PC-3 (cell line): ENCODE measurements around the gene TRPM1. TPM values are rescaled to one million over a fixed set of nuclear protein-coding genes. Genes with fewer than 3 reads are reported as not detected.

Source experiments
- ATAC-seq: fragments of 200-7000 bp; cut with Tn5 transposase; 2 replicates; pipeline ENCODE4 v1.9.1; 2020; ENCODE audit warnings: mild to moderate bottlenecking, moderate library complexity
- BruUV-seq: library from RNA; stranded (reverse); fragments of 400-500 nt; replicated peaks from 2 replicates; lab custom pipeline; 2021; lab: Mats Ljungman, UMichigan
- CTCF ChIA-PET: fragments of 300-600 bp; sonication (Branson Sonifier 250); formaldehyde crosslinking; loops from one replicate; lab custom pipeline; 2022; ENCODE audit warnings: antibody characterized with exemption; lab: Charles Lee
- POLR2A ChIA-PET: fragments of 300-600 bp; sonication (Branson Sonifier 250); formaldehyde crosslinking; loops from one replicate; lab custom pipeline; 2022; ENCODE audit warnings: antibody characterized with exemption; ENCODE audit not compliant: unreplicated experiment; lab: Charles Lee
- DNase-seq: peaks from one replicate; pipeline ENCODE4 v3.0.0-alpha.2; 2015
- H2AFZ ChIP-seq: fragments of 300-600 bp; sonication (generic); 2 replicates; pipeline ENCODE4 v1.6.0; 2016; ENCODE audit warnings: antibody characterized with exemption, low read length
- H3F3A ChIP-seq: fragments of 300-600 bp; sonication (generic); one replicate; pipeline ENCODE4 v1.6.0; 2017; ENCODE audit warnings: antibody characterized with exemption, low read length, control low read depth, mild to moderate bottlenecking; ENCODE audit not compliant: unreplicated experiment
- H3K27ac ChIP-seq: fragments of 300-600 bp; sonication (generic); 2 replicates; pipeline ENCODE4 v1.5.1; 2016; ENCODE audit warnings: mild to moderate bottlenecking, low read length
- H3K27me3 ChIP-seq: fragments of 300-600 bp; sonication (generic); 2 replicates; pipeline ENCODE4 v1.6.1; 2016; ENCODE audit warnings: low read length, mixed read lengths
- H3K36me3 ChIP-seq: fragments of 300-600 bp; sonication (generic); 2 replicates; pipeline ENCODE4 v1.6.1; 2016; ENCODE audit warnings: low read depth, mixed run types, low read length, mixed read lengths
- H3K4me1 ChIP-seq: fragments of 300-600 bp; sonication (generic); 2 replicates; pipeline ENCODE4 v1.5.1; 2016; ENCODE audit warnings: low read length; ENCODE audit not compliant: insufficient read depth
- H3K4me2 ChIP-seq: fragments of 300-600 bp; sonication (generic); 2 replicates; pipeline ENCODE4 v1.6.0; 2016; ENCODE audit warnings: low read length
- H3K4me3 ChIP-seq: fragments of 300-600 bp; sonication (generic); 2 replicates; pipeline ENCODE4 v1.5.1; 2016; ENCODE audit warnings: mild to moderate bottlenecking, low read length, mixed read lengths
- H3K79me2 ChIP-seq: fragments of 300-600 bp; sonication (generic); 2 replicates; pipeline ENCODE4 v1.6.1; 2017; ENCODE audit warnings: low read length, mixed read lengths
- H3K9ac ChIP-seq: fragments of 300-600 bp; sonication (generic); 2 replicates; pipeline ENCODE4 v1.6.0; 2016; ENCODE audit warnings: mild to moderate bottlenecking, low read length
- H3K9me2 ChIP-seq: fragments of 300-600 bp; sonication (generic); replicated peaks from 2 replicates; pipeline ENCODE4 v1.6.1; 2016; ENCODE audit warnings: mixed run types, low read length, mixed read lengths
- H3K9me3 ChIP-seq: fragments of 300-600 bp; sonication (generic); 2 replicates; pipeline ENCODE4 v1.6.1; 2016; ENCODE audit warnings: low read length, mixed read lengths
- H4K20me1 ChIP-seq: fragments of 300-600 bp; sonication (generic); 2 replicates; pipeline ENCODE4 v1.6.1; 2016; ENCODE audit warnings: low read length, mixed read lengths
- CTCF ChIP-seq: fragments of 300-600 bp; sonication (generic); conservative IDR thresholded peaks from 2 replicates; pipeline ENCODE4 v1.5.1; 2017; ENCODE audit warnings: antibody characterized with exemption, low read depth, mild to moderate bottlenecking, low read length
- EZH2 ChIP-seq: fragments of 300-600 bp; sonication (generic); IDR thresholded peaks from one replicate; pipeline ENCODE4 v1.6.1; 2017; ENCODE audit warnings: antibody characterized with exemption, mild to moderate bottlenecking, low read length; ENCODE audit not compliant: unreplicated experiment
- EZH2phosphoT487 ChIP-seq: fragments of 300-600 bp; sonication (generic); IDR thresholded peaks from 2 replicates; pipeline ENCODE4 v1.6.1; 2018; ENCODE audit warnings: mild to moderate bottlenecking, antibody characterized with exemption, low read length, borderline replicate concordance
- intact Hi-C: fragments of 100-400 bp; cut with micrococcal nuclease; formaldehyde crosslinking; loops from 2 replicates; pipeline ENCODE4 v1.9.0; 2023
- total RNA-seq: library from RNA; depleted of rRNA; stranded (reverse); fragments of >200 nt; gene quantifications from 2 replicates; pipeline ENCODE4 v1.2.3, GENCODE V29; 2014

The TRPM1 gene
- total RNA-seq, 1 experiment from 2014 or later, result not detected

GRCh38 chr15:31106495-31107300 is 5.2 kb upstream of the TRPM1 start:
- Histone ChIP-seq H3K4me2 (no peak overlapping the region), H3K27ac (no peak overlapping the region), H3F3A (no peaks in the 10 kb centered on the region), H3K4me3 (no peak overlapping the region), H4K20me1 (no peaks in the 10 kb centered on the region), H3K79me2 (no peaks in the 10 kb centered on the region), H2AFZ (no peak overlapping the region), H3K9ac (no peak overlapping the region), H3K4me1 (peaks cover 6% of the 10 kb centered on the region), H3K36me3 (no peaks in the 10 kb centered on the region), H3K9me2 (no peaks in the 10 kb centered on the region), H3K27me3 (peaks cover 14% of the 10 kb centered on the region; the same call in 1 of the 2 replicates), H3K9me3 (no peaks in the 10 kb centered on the region)
- DNase-seq (no peak), ATAC-seq (no peak)
- CTCF ChIA-PET, result interaction anchor here (0.6 kb wide), 1 partner anchor 129 kb away, joined by 3 read pairs; no protein-coding TSS in a partner anchor
- intact Hi-C loops, result loop anchor here (10.0 kb wide), 1 partner anchor 52 kb away; no protein-coding TSS in a partner anchor
- BruUV-seq, result no TSS peak
- POLR2A ChIA-PET, result no interaction called here
- TF ChIP-seq EZH2 (no peak), CTCF (no peak), EZH2phosphoT487 (no peak)

- BruUV-seq, result no TSS peak
- Histone ChIP-seq H3K4me2 (no peak overlapping the region), H3F3A (no peaks in the 10 kb centered on the region), H3K9ac (no peak overlapping the region), H3K27me3 (peaks cover 23% of the 10 kb centered on the region), H3K9me3 (no peaks in the 10 kb centered on the region), H4K20me1 (no peaks in the 10 kb centered on the region), H3K79me2 (no peaks in the 10 kb centered on the region), H3K4me1 (peaks cover 6% of the 10 kb centered on the region), H2AFZ (no peak overlapping the region), H3K9me2 (no peaks in the 10 kb centered on the region), H3K27ac (no peak overlapping the region), H3K36me3 (no peaks in the 10 kb centered on the region), H3K4me3 (no peak overlapping the region)
- ChIA-PET POLR2A (no interaction called here), CTCF (no interaction called here)
- TF ChIP-seq EZH2phosphoT487 (no peak), CTCF (no peak), EZH2 (no peak)
- DNase-seq, result no peak
- no peak for ATAC-seq
- intact Hi-C loops, result loop anchor here (10.0 kb wide), 1 partner anchor 49 kb away; no protein-coding TSS in a partner anchor
Observed at GRCh38 chr15:31104003-31104402, 2.5 kb upstream of the TRPM1 start.
